ENCODE data around the gene S100A8.
"Not testable (repeated sequence)": the region's sequence is repeated elsewhere in the genome, so short reads cannot be mapped to it uniquely, and the experiment has no call there.

The S100A8 gene

DNA sequence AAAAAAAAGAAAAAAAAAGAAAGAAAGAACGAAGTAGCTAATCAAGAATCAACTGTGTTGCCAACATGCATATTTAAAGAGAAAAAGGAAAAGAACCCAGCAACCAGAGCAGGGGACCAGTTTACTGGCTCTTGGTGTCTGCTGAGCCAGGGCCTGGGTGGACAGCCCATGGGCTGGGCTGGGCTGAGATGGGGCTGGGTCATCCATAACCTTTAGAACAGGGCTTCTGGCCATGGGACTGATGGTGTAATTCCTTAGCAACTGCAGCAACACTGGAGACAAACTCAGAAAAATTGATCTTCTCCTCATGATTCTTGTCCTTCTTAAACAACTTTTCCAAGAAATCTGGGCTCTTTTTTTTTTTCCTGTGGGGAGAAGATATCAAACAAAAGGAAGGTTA lies 35.9 kb upstream of the S100A8 start:
- H3K9me3 Mint-ChIP-seq = no peaks in the 10 kb centered on the region
- H3K4me1 Mint-ChIP-seq (ENCODE audit: low read depth) = no peaks in the 10 kb centered on the region
- no peak overlapping the region for H3K27ac Mint-ChIP-seq
- H3K27me3 Mint-ChIP-seq (ENCODE audit: low read depth) = peaks cover 10% of the 10 kb centered on the region
- no peaks in the 10 kb centered on the region for H3K36me3 Mint-ChIP-seq (ENCODE audit: low read depth)
- no peak overlapping the region for H3K4me3 Mint-ChIP-seq

DNA sequence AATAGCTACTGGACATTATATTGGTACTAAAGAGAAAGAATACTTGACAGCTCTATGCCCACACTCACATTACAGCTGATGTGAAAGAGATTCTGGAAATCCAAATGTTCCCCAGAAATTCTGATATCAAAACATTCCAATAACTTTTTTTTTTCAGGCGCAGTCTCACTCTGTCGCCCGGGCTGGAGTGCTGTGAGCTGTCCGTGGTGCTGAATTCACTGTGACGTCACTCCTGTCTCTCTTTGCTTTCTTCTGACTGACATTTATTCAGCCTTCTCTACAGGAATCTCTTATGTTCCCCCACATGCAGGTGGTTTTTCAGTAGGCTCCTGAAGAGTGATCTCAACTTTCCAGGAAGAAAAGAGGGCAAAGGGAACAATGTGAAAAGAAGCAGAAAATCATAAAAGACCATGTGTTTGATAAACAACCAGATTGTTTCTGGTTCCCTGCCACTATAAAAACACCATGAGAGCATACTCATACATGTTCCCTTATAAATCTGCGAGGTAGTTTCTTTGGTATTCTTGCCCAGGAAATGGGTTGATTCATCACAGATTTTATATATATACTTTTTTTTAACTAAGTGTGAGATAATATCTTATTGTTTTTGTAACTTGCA lies 31.7 kb upstream of the S100A8 start:
- Mint-ChIP-seq H3K9me3 (no peaks in the 10 kb centered on the region), H3K4me3 (no peak overlapping the region), H3K4me1 (ENCODE audit: low read depth) (no peaks in the 10 kb centered on the region), H3K27ac (no peak overlapping the region), H3K27me3 (ENCODE audit: low read depth) (peaks cover 24% of the 10 kb centered on the region), H3K36me3 (ENCODE audit: low read depth) (no peaks in the 10 kb centered on the region)

DNA sequence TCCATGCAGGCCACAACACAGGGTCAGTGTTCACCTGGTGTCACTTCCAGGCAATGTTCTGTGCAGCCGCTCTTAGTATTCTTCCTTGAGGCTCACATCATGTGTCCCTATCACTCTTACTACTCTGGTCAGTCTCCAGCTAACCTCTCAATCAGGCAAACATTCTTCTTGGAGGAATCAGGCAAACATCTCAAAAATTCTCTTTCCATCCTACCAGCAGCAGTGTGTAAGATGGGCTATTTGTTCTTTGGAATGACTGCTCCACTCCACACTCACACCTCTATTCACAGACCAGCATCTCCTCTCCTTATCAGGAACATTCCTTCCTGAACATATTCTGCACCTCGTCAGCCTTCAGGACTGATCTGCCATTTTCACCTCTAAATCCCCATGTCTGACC lies 29.4 kb upstream of the S100A8 start:
- Mint-ChIP-seq H3K36me3 (ENCODE audit: low read depth) (no peaks in the 10 kb centered on the region), H3K27me3 (ENCODE audit: low read depth) (peaks cover 24% of the 10 kb centered on the region), H3K4me1 (ENCODE audit: low read depth) (no peaks in the 10 kb centered on the region), H3K27ac (no peak overlapping the region), H3K4me3 (no peak overlapping the region), H3K9me3 (no peaks in the 10 kb centered on the region)

DNA sequence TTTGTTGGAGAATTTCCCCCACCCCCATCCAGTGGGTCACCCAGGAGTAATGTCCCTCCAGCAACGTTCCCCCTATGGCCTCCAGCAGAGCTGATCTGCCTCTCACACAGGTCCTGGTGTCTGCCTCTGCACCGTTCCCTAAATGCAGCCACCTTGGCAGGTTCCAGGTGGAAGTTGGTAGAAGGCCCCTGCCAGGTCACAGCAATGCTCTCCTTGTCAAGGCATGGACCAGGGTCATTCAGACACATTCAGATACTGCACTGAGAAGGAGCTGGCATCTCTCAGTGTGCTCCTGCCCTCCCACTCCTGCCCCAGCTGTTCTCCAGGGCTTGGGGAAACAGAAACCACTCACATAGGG lies 28.5 kb upstream of the S100A8 start:
- H3K9me3 Mint-ChIP-seq; H3K4me3 Mint-ChIP-seq; H3K36me3 Mint-ChIP-seq (ENCODE audit: low read depth); H3K4me1 Mint-ChIP-seq (ENCODE audit: low read depth); H3K27ac Mint-ChIP-seq: not testable (repeated sequence)
- peaks cover 16% of the 10 kb centered on the region for H3K27me3 Mint-ChIP-seq (ENCODE audit: low read depth)

DNA sequence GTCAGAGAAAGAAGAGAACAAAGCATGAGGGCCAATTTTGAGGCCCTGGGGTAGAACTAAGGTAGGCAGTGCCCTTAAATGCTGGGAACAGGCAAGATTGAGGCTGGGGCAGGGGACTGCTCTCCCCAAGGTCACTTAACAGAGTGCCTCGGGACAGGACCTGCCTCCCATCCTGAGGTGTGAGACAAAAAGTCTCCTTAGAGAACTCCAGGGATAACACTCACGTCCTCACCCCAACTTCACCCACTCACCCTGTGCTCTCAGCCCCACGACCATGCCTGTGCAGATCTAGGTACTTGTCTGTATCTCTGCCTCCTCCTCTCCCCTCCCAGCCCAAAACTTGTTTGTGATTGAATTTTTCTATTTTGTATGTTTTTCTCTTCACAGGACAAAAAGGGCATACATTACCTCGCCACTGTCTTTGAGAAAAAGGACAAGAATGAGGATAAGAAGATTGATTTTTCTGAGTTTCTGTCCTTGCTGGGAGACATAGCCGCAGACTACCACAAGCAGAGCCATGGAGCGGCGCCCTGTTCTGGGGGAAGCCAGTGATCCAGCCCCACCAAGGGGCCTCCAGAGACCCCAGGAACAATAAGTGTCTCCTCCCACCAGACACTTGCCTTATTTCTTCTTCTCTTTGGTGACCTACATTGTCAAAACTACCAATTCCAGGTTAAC lies 28.0 kb upstream of the S100A8 start:
- H3K36me3 Mint-ChIP-seq (ENCODE audit: low read depth); H3K4me1 Mint-ChIP-seq (ENCODE audit: low read depth); H3K27ac Mint-ChIP-seq; H3K9me3 Mint-ChIP-seq; H3K4me3 Mint-ChIP-seq: not testable (repeated sequence)
- peaks cover 14% of the 10 kb centered on the region for H3K27me3 Mint-ChIP-seq (ENCODE audit: low read depth)

DNA sequence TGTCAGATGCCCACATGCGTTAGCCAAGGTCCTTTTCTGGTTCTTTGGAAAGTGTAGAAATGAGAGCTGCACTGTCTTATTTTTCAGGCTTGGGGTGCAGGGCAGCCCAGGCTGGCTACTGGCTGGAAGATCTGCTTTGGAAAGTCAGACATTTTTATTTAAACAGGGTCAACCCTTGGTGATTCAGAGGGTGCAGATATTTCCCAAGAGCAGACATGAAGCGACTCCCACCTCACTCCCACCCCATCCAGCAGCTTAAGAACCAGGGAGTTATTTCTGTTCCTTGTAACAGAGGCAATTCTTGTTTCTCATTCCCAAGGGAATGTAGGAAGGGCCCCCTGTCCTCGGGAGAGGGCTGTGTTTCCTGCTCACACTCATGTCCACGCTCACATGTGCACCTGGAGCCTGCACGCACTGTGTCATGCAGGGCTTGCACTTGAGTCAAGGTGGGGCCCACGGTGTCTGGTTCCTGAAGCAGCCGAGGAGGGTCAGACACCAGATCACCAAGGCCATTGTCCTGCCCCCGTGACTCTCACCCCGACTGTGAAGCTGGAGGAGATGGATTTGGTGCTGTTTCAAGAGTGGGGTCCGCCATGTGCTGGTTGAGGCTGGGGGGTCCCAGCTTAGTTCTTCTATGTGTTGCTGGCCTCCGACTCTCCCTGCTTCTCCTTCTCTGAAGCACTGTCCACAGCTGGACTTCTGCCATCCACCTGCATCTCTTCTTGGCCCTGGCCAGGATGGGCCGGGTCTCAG lies 26.4 kb upstream of the S100A8 start:
- H3K27ac Mint-ChIP-seq = no peak overlapping the region
- H3K4me1 Mint-ChIP-seq (ENCODE audit: low read depth) = no peaks in the 10 kb centered on the region
- peaks cover 14% of the 10 kb centered on the region for H3K27me3 Mint-ChIP-seq (ENCODE audit: low read depth)
- no peaks in the 10 kb centered on the region for H3K9me3 Mint-ChIP-seq
- no peaks in the 10 kb centered on the region for H3K36me3 Mint-ChIP-seq (ENCODE audit: low read depth)
- no peak overlapping the region for H3K4me3 Mint-ChIP-seq

DNA sequence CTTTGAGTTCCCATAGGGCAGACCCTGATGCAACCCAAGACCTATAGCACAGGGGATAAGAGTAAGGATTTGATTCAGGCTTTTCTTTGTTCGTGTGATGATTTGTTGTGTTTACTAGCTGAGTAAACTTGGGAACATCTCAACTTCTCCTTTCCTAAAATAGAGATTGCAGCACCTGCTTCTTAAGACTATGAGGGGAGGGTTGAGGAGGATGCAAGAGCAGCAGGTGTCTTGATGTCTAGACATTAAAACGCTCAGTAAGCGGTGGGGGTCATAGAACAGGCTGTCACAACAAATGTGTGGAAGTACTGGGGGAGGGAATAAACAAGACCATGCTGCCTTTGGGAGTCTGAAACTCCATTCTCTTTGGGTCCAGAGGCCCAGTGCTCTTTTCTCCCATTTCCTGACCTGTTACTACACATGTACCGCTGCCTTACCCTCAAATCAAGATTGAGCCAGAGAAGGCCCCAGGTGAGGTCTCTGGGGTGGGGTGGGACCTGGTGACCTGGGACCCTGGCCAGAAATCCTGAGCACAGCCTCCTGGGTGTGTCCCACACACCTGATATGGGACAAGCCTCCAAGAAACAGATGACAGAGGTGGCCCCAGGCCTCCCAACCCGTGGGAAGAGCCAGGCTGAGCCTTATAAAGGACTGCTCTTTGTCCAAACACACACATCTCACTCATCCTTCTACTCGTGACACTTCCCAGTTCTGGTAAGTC lies 25.1 kb upstream of the S100A8 start, which contains the start of gene S100A7A:
Gene S100A7A, plus strand, starts transcription at position 671 of the 721 bp plus-strand sequence. CDS start 1,563 bp downstream, outside the sequence.
- Mint-ChIP-seq H3K9me3 (no peaks in the 10 kb centered on the region), H3K4me1 (ENCODE audit: low read depth) (no peaks in the 10 kb centered on the region), H3K27me3 (ENCODE audit: low read depth) (peaks cover 12% of the 10 kb centered on the region), H3K4me3 (no peak within 1 kb of the TSS), H3K36me3 (ENCODE audit: low read depth) (no peaks in the 10 kb centered on the region), H3K27ac (no peak within 1 kb of the TSS)

DNA sequence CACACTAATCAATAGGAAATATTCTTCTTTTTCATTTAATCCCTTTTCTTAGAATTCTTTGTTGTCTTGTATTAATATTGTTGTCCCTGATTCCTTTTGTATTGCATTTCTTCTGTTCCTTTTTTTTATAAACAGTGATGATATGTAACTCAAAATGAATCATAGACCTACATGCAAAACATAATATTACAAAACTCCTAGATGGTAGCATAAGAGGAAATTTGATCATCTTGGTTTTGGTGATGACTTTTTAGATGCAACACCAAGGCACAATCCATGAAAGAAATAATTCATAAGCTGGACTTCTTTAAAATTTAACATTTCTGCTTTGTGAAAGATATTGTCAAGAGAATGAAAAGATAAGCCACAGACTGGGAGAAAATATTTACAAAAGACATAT lies 23.1 kb upstream of the S100A8 start:
- H3K27me3 Mint-ChIP-seq (ENCODE audit: low read depth) = peaks cover 13% of the 10 kb centered on the region
- not testable (repeated sequence) for H3K4me1 Mint-ChIP-seq (ENCODE audit: low read depth); H3K9me3 Mint-ChIP-seq; H3K4me3 Mint-ChIP-seq; H3K27ac Mint-ChIP-seq; H3K36me3 Mint-ChIP-seq (ENCODE audit: low read depth)

DNA sequence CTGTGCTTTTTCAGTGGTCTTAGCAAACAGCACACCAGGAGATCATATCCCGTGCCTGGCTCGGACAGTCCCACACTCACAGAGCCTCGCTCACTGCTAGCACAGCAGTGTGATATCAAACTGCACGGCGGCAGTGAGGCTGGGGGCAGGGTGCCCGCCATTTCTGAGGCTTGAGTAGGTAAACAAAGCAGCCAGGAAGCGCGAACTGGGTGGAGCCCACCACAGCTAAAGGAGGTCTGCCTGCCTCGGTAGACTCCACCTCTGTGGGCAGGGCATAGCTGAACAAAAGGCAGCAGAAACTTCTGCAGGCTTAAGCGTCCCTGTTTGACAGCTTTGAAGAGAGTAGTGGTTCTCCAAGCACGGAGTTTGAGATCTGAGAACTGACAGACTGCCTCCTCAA lies 16.4 kb upstream of the S100A8 start:
- not testable (repeated sequence) for H3K36me3 Mint-ChIP-seq (ENCODE audit: low read depth); H3K4me3 Mint-ChIP-seq; H3K4me1 Mint-ChIP-seq (ENCODE audit: low read depth); H3K9me3 Mint-ChIP-seq; H3K27ac Mint-ChIP-seq
- H3K27me3 Mint-ChIP-seq (ENCODE audit: low read depth) = peaks cover 31% of the 10 kb centered on the region

DNA sequence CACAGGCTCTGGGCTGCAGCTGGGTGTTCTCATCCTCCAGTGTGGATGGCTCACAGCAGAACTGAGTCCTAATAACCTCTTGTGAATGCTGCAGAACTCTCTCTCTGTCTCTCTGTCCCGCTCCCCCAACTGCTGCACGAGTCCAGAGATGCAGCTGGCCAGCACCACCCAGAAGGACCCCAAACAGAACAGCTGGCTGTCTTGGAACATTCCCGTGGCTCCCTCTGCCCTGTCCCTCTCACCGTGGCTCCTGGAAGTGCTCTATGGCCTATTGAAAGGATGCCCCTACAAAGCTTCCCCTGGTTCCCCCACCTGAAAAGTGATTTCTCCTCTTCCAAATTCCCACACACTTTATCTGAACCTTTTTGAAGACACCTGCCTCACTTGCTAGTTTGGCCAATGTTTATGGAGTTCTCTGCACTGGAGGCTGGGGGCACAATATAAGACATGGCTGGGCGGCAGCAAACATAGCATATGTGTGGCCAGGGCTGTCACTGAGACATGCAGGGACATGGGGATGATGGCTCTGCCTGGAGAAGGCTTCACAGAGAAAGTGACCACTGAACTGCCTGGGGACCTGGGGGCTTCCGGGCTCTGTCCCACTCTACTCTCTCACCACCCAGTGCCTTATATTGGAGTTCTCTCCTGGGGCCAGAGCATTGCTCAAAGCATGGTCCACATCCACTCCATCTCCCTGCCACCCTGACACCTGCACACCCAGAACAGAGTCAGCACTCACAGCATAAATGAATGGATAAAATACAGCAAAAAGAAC lies 15.1 kb upstream of the S100A8 start:
- H3K4me1 Mint-ChIP-seq (ENCODE audit: low read depth); H3K9me3 Mint-ChIP-seq; H3K27ac Mint-ChIP-seq; H3K36me3 Mint-ChIP-seq (ENCODE audit: low read depth); H3K4me3 Mint-ChIP-seq: not testable (repeated sequence)
- H3K27me3 Mint-ChIP-seq (ENCODE audit: low read depth) = peaks cover 37% of the 10 kb centered on the region

DNA sequence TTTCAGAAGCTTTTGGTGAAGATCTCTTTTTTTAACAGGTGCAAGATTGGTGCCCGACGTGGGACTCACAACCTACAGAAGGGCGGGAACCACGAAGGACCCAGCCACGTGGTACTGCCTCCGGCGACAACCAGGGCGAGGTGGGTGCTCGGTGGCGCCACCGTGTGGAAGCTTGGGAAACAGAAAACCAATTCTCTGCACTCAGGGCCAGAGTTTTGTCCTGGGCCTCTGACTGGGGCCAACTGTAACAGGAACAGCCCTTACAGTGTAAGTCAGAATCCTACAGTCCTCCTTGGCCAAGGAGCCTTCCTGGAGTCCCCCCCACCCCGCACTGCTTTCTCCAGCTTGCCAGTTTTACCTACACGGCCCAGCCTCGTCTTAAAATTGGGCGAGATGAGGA lies 13.9 kb upstream of the S100A8 start:
- Mint-ChIP-seq H3K27ac (no peak overlapping the region), H3K9me3 (no peaks in the 10 kb centered on the region), H3K36me3 (ENCODE audit: low read depth) (no peaks in the 10 kb centered on the region), H3K4me1 (ENCODE audit: low read depth) (peaks cover 3% of the 10 kb centered on the region), H3K27me3 (ENCODE audit: low read depth) (peaks cover 32% of the 10 kb centered on the region), H3K4me3 (no peak overlapping the region)

DNA sequence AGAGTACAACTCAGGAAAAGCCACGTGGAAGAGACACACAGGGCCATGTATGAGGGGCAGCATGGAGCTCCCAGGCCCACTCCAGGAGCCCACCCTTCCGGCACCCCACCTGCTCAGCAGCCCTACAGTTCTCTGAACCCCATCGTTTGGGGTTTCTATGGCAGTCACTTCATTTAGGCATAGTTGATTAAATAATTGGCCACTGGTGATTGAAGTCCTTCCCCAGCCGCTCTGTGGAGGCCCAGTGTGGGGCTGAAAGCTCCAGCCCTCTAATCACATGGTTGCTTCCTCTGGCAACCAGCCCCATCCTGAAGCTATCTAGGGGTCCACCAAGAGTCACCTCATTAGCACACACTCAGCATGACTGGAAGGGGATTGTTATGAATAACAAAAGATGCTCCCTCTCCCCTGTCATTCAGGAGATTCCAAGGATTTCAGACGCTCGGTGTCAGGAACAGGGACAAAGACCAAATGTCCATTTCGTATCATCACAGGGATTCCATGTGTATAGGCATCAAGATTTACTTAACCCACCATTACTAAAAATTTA lies 13.3 kb upstream of the S100A8 start:
- no peaks in the 10 kb centered on the region for H3K36me3 Mint-ChIP-seq (ENCODE audit: low read depth)
- H3K27ac Mint-ChIP-seq = no peak overlapping the region
- no peak overlapping the region for H3K4me3 Mint-ChIP-seq
- no peaks in the 10 kb centered on the region for H3K9me3 Mint-ChIP-seq
- H3K4me1 Mint-ChIP-seq (ENCODE audit: low read depth) = peaks cover 3% of the 10 kb centered on the region
- peaks cover 28% of the 10 kb centered on the region for H3K27me3 Mint-ChIP-seq (ENCODE audit: low read depth)

DNA sequence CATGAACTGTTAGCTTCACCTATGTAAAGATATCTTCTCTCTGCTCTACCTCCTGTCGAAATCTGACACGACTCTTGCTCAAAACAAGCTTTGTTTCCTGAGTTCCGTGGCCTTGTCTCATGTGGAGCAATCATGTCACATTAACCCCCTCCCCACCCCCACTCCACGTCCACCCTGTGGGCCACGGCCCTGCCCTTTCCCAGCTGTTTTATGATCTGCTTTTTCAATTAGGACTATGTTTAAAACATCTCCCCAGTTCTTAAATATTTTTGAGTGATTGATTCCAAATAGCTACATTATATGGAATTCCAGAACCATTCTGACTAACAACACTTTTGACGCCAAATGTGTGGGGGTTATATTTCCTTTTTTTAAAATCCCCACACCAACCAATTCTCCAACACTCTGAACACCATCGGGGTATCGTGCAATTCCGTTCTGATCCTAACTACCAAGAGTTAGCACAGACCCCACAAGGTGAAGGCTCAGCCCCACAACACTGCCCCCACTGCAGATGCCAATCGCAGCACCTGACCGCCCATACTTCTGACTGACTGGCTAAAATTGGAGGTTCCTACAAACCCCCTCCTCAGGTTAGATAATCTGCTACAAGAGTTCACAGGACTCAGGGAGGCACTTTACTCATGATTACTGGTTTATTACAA lies 12.7 kb upstream of the S100A8 start:
- Mint-ChIP-seq H3K9me3 (no peaks in the 10 kb centered on the region), H3K36me3 (ENCODE audit: low read depth) (no peaks in the 10 kb centered on the region), H3K27me3 (ENCODE audit: low read depth) (peaks cover 32% of the 10 kb centered on the region), H3K4me1 (ENCODE audit: low read depth) (peaks cover 3% of the 10 kb centered on the region), H3K27ac (no peak overlapping the region), H3K4me3 (no peak overlapping the region)
